ENCODE results near the gene CHST15. TPM values are rescaled to one million over a fixed set of nuclear protein-coding genes. Genes with fewer than 3 reads are reported as not detected.
"Not testable (repeated sequence)": the region's sequence is repeated elsewhere in the genome, so short reads cannot be mapped to it uniquely, and the experiment has no call there.

CHST15 gene
- total RNA-seq, 1 donor from 2014 or later: 0.49 TPM

GRCh38 chr10:124124769-124125161 is 31.4 kb upstream of the CHST15 start:
- intact Hi-C loops (cut with micrococcal nuclease): no loop called here

GRCh38 chr10:124124123-124124768 is 30.8 kb upstream of the CHST15 start:
- intact Hi-C loops (cut with micrococcal nuclease): no loop called here

GRCh38 chr10:124123156-124123555 is 29.8 kb upstream of the CHST15 start:
- intact Hi-C loops (cut with micrococcal nuclease): no loop called here

- intact Hi-C loops (cut with micrococcal nuclease): no loop called here
Measured at GRCh38 chr10:124122211-124122610, 28.8 kb upstream of the CHST15 start.

- intact Hi-C loops (cut with micrococcal nuclease): no loop called here
Measured at GRCh38 chr10:124120410-124121061, 27.1 kb upstream of the CHST15 start.

GRCh38 chr10:124119946-124120345 is 26.5 kb upstream of the CHST15 start:
- intact Hi-C loops (cut with micrococcal nuclease): no loop called here

GRCh38 chr10:124119216-124119615 is 25.8 kb upstream of the CHST15 start:
- intact Hi-C loops (cut with micrococcal nuclease): no loop called here

- intact Hi-C loops (cut with micrococcal nuclease): no loop called here
Measured at GRCh38 chr10:124117833-124118232, 24.4 kb upstream of the CHST15 start.

GRCh38 chr10:124117511-124117785 is 24.1 kb upstream of the CHST15 start:
- intact Hi-C loops (cut with micrococcal nuclease): no loop called here

GRCh38 chr10:124116771-124117510 is 23.5 kb upstream of the CHST15 start:
- intact Hi-C loops (cut with micrococcal nuclease): no loop called here

GRCh38 chr10:124114696-124115095 is 21.3 kb upstream of the CHST15 start:
- intact Hi-C loops (cut with micrococcal nuclease): no loop called here

GRCh38 chr10:124112891-124113580 is 19.6 kb upstream of the CHST15 start:
- intact Hi-C loops (cut with micrococcal nuclease): no loop called here

- intact Hi-C loops (cut with micrococcal nuclease): no loop called here
Measured at GRCh38 chr10:124110882-124111281, 17.5 kb upstream of the CHST15 start.

- intact Hi-C loops (cut with micrococcal nuclease): no loop called here
Measured at GRCh38 chr10:124109261-124109660, 15.9 kb upstream of the CHST15 start.

- intact Hi-C loops (cut with micrococcal nuclease): no loop called here
Measured at GRCh38 chr10:124107072-124107471, 13.7 kb upstream of the CHST15 start.

- intact Hi-C loops (cut with micrococcal nuclease): no loop called here
Measured at GRCh38 chr10:124106241-124106879, 13.0 kb upstream of the CHST15 start.

GRCh38 chr10:124105594-124105993 is 12.2 kb upstream of the CHST15 start:
- intact Hi-C loops (cut with micrococcal nuclease): no loop called here

GRCh38 chr10:124105045-124105444 is 11.6 kb upstream of the CHST15 start:
- intact Hi-C loops (cut with micrococcal nuclease): no loop called here

- intact Hi-C loops (cut with micrococcal nuclease): no loop called here
Measured at GRCh38 chr10:124104011-124104627, 10.7 kb upstream of the CHST15 start.

- intact Hi-C loops (cut with micrococcal nuclease): no loop called here
Measured at GRCh38 chr10:124101351-124101750, 8.0 kb upstream of the CHST15 start.

GRCh38 chr10:124100651-124101050 is 7.3 kb upstream of the CHST15 start:
- intact Hi-C loops (cut with micrococcal nuclease): not testable (repeated sequence)
